ENCODE data around the gene PWWP2B. TPM values are rescaled to one million over a fixed set of nuclear protein-coding genes. Genes with fewer than 3 reads are reported as not detected.
A peak's percentile ranks its signal among the peaks of the same experiment; 100 is the strongest.

The PWWP2B gene
- total and polyA plus RNA-seq, 9 of the 15 experiments (the other 6 are each of a cell fraction or from before 2014, with no cell fraction given): 0.07 to 9.2 (median 1.6) TPM; not detected in 1

DNA sequence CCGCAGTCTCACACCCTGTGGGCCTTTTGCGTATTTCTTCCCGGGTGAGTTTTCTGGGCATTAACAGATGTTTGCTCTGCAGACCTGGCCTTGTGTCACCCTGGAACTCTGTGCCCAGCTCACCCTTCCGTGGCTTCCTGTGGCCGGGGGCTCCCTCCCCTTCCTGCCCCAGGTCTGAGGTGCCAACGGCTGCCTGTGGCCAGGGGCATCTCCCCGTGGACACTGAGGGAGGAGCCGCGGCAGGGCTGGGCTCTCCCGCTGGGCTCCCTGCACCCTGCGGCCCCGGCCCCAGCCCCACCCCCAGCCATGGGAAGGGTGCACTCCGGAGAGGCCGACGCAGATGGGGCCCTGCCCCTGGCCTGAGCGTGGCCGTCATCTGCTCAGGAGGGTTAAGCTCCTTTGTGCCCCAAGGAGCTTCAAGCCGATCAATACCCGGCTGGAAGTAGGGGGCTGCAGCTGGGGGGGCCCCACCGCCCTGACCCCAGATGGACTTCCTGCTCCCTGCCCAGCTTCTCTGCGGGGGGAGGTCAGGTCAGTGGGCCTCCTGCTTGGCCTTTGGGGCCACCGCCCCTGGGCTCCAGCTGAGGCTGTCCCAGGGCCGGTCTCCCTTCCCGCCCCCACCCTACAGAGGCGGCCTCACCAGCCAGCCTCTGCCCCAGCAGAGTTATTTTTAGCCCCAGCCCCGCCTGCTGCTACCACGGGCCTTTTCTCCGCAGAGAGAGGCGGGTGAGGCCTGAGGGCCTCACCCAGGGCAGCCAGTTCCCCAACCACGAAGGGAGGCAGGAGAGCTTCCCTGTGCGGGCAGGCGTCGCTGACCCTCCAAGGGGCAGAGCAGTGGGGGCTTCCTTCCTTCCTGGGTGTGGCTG, 24.2 kb downstream of the PWWP2B start (continued):
- TF ChIP-seq ZNF696 (CRISPR knock-in tag; conservative IDR thresholded peaks at IDR 0.05) (no peak), TAF15 (IDR thresholded peaks at IDR 0.05; ENCODE audit: low read depth, low read length) (no peak), ERF (CRISPR knock-in tag; IDR thresholded peaks at IDR 0.05) (no peak), CXXC5 (CRISPR knock-in tag; IDR thresholded peaks at IDR 0.05) (peak; percentile 50; the same call in 1 of the 2 replicates), GATA2 (CRISPR knock-in tag; IDR thresholded peaks at IDR 0.05) (no peak), MEF2D (tag; conservative IDR thresholded peaks at IDR 0.05; ENCODE audit: low read depth) (peak; percentile 97), TFAP4 (CRISPR knock-in tag; IDR thresholded peaks at IDR 0.05; ENCODE audit: borderline replicate concordance) (peak; percentile 79)
- TF ChIP-seq, protein P1, sequence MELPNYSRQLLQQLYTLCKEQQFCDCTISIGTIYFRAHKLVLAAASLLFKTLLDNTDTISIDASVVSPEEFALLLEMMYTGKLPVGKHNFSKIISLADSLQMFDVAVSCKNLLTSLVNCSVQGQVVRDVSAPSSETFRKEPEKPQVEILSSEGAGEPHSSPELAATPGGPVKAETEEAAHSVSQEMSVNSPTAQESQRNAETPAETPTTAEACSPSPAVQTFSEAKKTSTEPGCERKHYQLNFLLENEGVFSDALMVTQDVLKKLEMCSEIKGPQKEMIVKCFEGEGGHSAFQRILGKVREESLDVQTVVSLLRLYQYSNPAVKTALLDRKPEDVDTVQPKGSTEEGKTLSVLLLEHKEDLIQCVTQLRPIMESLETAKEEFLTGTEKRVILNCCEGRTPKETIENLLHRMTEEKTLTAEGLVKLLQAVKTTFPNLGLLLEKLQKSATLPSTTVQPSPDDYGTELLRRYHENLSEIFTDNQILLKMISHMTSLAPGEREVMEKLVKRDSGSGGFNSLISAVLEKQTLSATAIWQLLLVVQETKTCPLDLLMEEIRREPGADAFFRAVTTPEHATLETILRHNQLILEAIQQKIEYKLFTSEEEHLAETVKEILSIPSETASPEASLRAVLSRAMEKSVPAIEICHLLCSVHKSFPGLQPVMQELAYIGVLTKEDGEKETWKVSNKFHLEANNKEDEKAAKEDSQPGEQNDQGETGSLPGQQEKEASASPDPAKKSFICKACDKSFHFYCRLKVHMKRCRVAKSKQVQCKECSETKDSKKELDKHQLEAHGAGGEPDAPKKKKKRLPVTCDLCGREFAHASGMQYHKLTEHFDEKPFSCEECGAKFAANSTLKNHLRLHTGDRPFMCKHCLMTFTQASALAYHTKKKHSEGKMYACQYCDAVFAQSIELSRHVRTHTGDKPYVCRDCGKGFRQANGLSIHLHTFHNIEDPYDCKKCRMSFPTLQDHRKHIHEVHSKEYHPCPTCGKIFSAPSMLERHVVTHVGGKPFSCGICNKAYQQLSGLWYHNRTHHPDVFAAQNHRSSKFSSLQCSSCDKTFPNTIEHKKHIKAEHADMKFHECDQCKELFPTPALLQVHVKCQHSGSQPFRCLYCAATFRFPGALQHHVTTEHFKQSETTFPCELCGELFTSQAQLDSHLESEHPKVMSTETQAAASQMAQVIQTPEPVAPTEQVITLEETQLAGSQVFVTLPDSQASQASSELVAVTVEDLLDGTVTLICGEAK (IDR thresholded peaks at IDR 0.05): no peak
- TF ChIP-seq, protein P1 (CRISPR knock-in tag; IDR thresholded peaks at IDR 0.05): no peak

Data from K562 (cell line).